SU-DHL-6 (cell line): Measurements from ENCODE around the gene PJVK.
"Not testable (repeated sequence)": the region's sequence is repeated elsewhere in the genome, so short reads cannot be mapped to it uniquely, and the experiment has no call there.

ENCODE experiments used
- CTCF ChIP-seq: fragments of 200-600 bp; sonication (generic); IDR thresholded peaks from one replicate; pipeline ENCODE4 v1.5.1; 2017; ENCODE audit warnings: antibody characterized with exemption, mild to moderate bottlenecking, low read length, moderate library complexity; ENCODE audit not compliant: insufficient read depth, poor library complexity, severe bottlenecking
- EZH2phosphoT487 ChIP-seq: fragments of 200-600 bp; sonication (generic), shearing (Covaris generic); conservative IDR thresholded peaks from 2 replicates; pipeline ENCODE4 v1.6.1; 2018; ENCODE audit warnings: mild to moderate bottlenecking, antibody characterized with exemption, low read length, moderate library complexity, mixed read lengths

- not testable (repeated sequence) for TF ChIP-seq CTCF, EZH2phosphoT487
Observed at GRCh38 chr2:178412453-178412852, 38.7 kb upstream of the PJVK start.
